Right atrium auricular region (tissue), 2 donors: Measurements from ENCODE around the gene CDKN1B. TPM values are rescaled to one million over a fixed set of nuclear protein-coding genes. Genes with fewer than 3 reads are reported as not detected.
A peak's percentile ranks its signal among the peaks of the same experiment; 100 is the strongest.

Experiments used
- DNase-seq: peaks from one replicate; pipeline ENCODE4 v3.0.0-alpha.2; 2019; ENCODE audit warnings: low spot score
- H3K27ac ChIP-seq, 2 donors: fragments of 200-600 bp; sonication (generic); 1 replicate in 1 of 2; 2 replicates in 1 of 2; pipeline ENCODE4 v1.5.1; 2016 to 2019
- H3K27me3 ChIP-seq, 2 donors: fragments of 200-600 bp; sonication (generic); one replicate each; pipeline versions ENCODE4 v1.5.1 to v1.6.0; 2017 to 2019
- H3K36me3 ChIP-seq: fragments of 200-600 bp; sonication (generic); one replicate; pipeline ENCODE4 v1.5.1; 2016
- H3K4me1 ChIP-seq, 2 donors: fragments of 200-600 bp; sonication (generic); one replicate each; pipeline versions ENCODE4 v1.5.1 to v1.6.0; 2017 to 2019
- H3K4me3 ChIP-seq, 2 donors: fragments of 200-600 bp; sonication (generic); 1 replicate in 1 of 2; 2 replicates in 1 of 2; pipeline ENCODE4 v1.5.1; 2017 to 2019; ENCODE audit warnings: mild to moderate bottlenecking in 1 of 2, moderate library complexity in 1 of 2
- H3K9me3 ChIP-seq, 2 donors: fragments of 200-600 bp; sonication (generic); one replicate each; pipeline ENCODE4 v1.5.1; 2019
- total RNA-seq, 2 donors: library from RNA; depleted of rRNA; stranded (reverse); fragments of >200 nt; gene quantifications; one replicate each; pipeline ENCODE4 v1.1.0, GENCODE V29; 2016
- TF ChIP-seq, protein P1 (sequence below), 2 donors: fragments of 200-600 bp; sonication (generic); IDR thresholded peaks; one replicate each; pipeline ENCODE4 v1.5.1; 2019; ENCODE audit warnings: antibody characterized with exemption in 2 of 2

CDKN1B gene
- total RNA-seq, 2 donors from 2014 or later, result 31.1 to 38.1 TPM

DNA sequence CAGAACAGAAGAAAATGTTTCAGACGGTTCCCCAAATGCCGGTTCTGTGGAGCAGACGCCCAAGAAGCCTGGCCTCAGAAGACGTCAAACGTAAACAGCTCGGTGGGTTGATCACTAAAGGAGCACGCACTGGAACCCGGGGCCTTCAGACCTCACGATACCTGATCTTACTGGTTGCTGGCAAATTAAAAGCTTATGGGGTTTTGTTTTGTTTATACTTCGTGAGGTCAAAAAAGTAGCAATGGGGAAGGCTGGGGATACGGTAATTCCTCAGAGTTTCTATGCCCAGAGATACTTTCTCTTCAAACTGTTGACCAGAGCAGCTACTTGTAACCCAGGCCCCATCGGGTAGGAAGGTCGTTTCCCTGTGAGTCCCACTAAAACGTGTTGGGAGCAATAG is 1.7 kb downstream of the CDKN1B start:
- peak overlapping the region; percentile 91 to 96 for H3K4me3 ChIP-seq
- TF ChIP-seq, protein P1, sequence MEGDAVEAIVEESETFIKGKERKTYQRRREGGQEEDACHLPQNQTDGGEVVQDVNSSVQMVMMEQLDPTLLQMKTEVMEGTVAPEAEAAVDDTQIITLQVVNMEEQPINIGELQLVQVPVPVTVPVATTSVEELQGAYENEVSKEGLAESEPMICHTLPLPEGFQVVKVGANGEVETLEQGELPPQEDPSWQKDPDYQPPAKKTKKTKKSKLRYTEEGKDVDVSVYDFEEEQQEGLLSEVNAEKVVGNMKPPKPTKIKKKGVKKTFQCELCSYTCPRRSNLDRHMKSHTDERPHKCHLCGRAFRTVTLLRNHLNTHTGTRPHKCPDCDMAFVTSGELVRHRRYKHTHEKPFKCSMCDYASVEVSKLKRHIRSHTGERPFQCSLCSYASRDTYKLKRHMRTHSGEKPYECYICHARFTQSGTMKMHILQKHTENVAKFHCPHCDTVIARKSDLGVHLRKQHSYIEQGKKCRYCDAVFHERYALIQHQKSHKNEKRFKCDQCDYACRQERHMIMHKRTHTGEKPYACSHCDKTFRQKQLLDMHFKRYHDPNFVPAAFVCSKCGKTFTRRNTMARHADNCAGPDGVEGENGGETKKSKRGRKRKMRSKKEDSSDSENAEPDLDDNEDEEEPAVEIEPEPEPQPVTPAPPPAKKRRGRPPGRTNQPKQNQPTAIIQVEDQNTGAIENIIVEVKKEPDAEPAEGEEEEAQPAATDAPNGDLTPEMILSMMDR (IDR thresholded peaks at IDR 0.05), result no peak
- no peaks in the 10 kb centered on the region for H3K27me3 ChIP-seq
- H3K4me1 ChIP-seq, result peaks cover 0 to 69% of the 10 kb centered on the region in 2 donors
- peak overlapping the region; percentile 100 for H3K27ac ChIP-seq
- no peaks in the 10 kb centered on the region for H3K9me3 ChIP-seq
- no peak for DNase-seq
- peaks cover 25% of the 10 kb centered on the region for H3K36me3 ChIP-seq

DNA sequence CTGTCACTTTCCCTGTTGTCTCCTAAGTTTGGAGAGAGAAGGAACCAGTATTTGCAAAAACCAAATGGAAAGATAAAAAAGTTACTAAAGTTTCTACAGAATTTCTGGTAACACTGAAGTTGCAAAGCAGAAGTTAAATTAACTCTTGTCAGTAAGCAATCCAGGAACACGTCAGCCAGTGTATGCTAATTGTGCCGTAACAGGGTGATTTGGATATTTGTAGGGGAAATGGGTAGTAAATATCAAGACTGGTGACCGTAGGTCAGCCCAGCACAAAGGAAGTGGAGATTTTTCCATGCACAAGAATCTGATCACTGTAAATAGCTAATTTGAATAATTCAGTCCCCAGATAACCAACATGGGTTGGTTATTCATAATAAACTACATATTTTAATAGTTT is 2.3 kb downstream of the CDKN1B start:
- peak overlapping the region; percentile 91 to 96 for H3K4me3 ChIP-seq
- peak overlapping the region; percentile 100 for H3K27ac ChIP-seq
- peaks cover 25% of the 10 kb centered on the region for H3K36me3 ChIP-seq
- no peaks in the 10 kb centered on the region for H3K9me3 ChIP-seq
- no peaks in the 10 kb centered on the region for H3K27me3 ChIP-seq
- peaks cover 0 to 63% of the 10 kb centered on the region in 2 donors for H3K4me1 ChIP-seq
- no peak for DNase-seq
- TF ChIP-seq, protein P1 (IDR thresholded peaks at IDR 0.05), result no peak

DNA sequence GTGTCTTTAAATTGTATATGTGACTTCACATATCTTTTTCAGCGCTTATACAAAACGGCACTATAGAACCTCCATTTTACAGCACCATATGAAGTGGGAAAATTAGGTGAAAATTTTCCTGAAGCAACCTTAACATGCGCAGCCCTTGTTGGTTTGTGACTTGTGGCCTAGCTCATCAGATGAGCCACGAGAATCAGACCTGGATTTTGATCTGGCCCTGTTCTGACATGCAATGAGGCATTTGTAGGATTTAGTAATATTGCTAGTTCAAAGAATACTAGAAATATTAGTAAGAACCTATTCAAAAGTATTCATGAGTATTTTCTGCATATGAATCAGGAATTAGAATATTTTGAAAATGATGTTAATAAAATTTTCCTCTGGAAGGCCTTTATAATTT is 2.9 kb downstream of the CDKN1B start:
- Histone ChIP-seq H3K36me3 (peaks cover 25% of the 10 kb centered on the region), H3K27ac (peak overlapping the region; percentile 100), H3K27me3 (no peaks in the 10 kb centered on the region), H3K4me1 (peaks cover 0 to 57% of the 10 kb centered on the region in 2 donors), H3K4me3 (peak overlapping the region in 1 of 2 donors; percentile 91), H3K9me3 (no peaks in the 10 kb centered on the region)
- no peak for DNase-seq
- TF ChIP-seq, protein P1 (IDR thresholded peaks at IDR 0.05), result no peak

DNA sequence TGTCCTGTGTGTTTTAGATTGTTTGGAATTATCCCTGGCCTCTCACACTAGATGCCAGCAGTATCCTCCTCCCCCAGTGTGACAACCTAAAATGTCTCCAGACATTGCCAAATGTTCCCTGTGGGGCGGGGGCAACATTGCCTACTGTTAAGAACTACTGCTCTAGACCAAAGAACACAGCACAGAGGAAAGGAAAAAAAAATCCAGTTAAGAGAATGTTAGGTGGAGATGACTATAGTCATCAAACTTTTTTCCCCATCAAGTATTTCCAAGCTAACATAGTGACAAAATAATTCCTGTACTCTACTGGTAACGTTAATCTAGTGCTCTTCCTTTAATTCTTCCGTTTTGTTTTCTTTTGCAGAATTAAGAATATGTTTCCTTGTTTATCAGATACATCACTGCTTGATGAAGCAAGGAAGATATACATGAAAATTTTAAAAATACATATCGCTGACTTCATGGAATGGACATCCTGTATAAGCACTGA is 3.5 kb downstream of the CDKN1B start:
- Histone ChIP-seq H3K4me3 (peak overlapping the region in 1 of 2 donors; percentile 91), H3K4me1 (peaks cover 0 to 51% of the 10 kb centered on the region in 2 donors), H3K27ac (peak overlapping the region; percentile 100), H3K9me3 (no peaks in the 10 kb centered on the region), H3K36me3 (peaks cover 25% of the 10 kb centered on the region), H3K27me3 (no peaks in the 10 kb centered on the region)
- DNase-seq, result no peak
- TF ChIP-seq, protein P1 (IDR thresholded peaks at IDR 0.05), result no peak

DNA sequence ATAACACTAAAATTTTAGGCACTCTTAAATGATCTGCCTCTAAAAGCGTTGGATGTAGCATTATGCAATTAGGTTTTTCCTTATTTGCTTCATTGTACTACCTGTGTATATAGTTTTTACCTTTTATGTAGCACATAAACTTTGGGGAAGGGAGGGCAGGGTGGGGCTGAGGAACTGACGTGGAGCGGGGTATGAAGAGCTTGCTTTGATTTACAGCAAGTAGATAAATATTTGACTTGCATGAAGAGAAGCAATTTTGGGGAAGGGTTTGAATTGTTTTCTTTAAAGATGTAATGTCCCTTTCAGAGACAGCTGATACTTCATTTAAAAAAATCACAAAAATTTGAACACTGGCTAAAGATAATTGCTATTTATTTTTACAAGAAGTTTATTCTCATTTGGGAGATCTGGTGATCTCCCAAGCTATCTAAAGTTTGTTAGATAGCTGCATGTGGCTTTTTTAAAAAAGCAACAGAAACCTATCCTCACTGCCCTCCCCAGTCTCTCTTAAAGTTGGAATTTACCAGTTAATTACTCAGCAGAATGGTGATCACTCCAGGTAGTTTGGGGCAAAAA is 4.1 kb downstream of the CDKN1B start:
- no peak for DNase-seq
- Histone ChIP-seq H3K27ac (peak overlapping the region; percentile 100), H3K27me3 (no peaks in the 10 kb centered on the region)

More for the DNA sequence above, 4.1 kb downstream of the CDKN1B start:
- no peaks in the 10 kb centered on the region for H3K9me3 ChIP-seq
- peaks cover 25% of the 10 kb centered on the region for H3K36me3 ChIP-seq
- H3K4me1 ChIP-seq, result peaks cover 0 to 47% of the 10 kb centered on the region in 2 donors
- TF ChIP-seq, protein P1 (IDR thresholded peaks at IDR 0.05), result no peak
- peak overlapping the region in 1 of 2 donors; percentile 91 for H3K4me3 ChIP-seq
